WTC11 (cell line): ENCODE results near the gene SLIT1. TPM values are rescaled to one million over a fixed set of nuclear protein-coding genes. Genes with fewer than 3 reads are reported as not detected.

Source experiments
- ATAC-seq: fragments of 200-7000 bp; cut with Tn5 transposase; 2 replicates; pipeline ENCODE4 v1.10.0; 2021; ENCODE audit warnings: mild to moderate bottlenecking, moderate library complexity
- CTCF ChIA-PET: fragments of 300-600 bp; sonication (Branson Sonifier 250); formaldehyde crosslinking; loops from one replicate; lab custom pipeline; 2021; ENCODE audit warnings: antibody characterized with exemption; lab: Charles Lee
- POLR2A ChIA-PET: fragments of 350-600 bp; sonication (Branson Sonifier 250); formaldehyde crosslinking; loops from one replicate; lab custom pipeline; 2021; ENCODE audit warnings: antibody characterized with exemption; lab: Charles Lee
- DNase-seq: peaks from one replicate; pipeline ENCODE4 v3.0.0; 2021; ENCODE audit warnings: low spot score
- H3K27ac Mint-ChIP-seq: 2 replicates; pipeline ENCODE4 v1.8.0; 2021; ENCODE audit warnings: mixed read lengths
- H3K27me3 Mint-ChIP-seq: 2 replicates; pipeline ENCODE4 v1.8.0; 2021; ENCODE audit warnings: low read depth, mild to moderate bottlenecking, moderate library complexity, mixed read lengths
- H3K36me3 Mint-ChIP-seq: 2 replicates; pipeline ENCODE4 v1.8.0; 2021; ENCODE audit warnings: mixed read lengths
- H3K4me1 Mint-ChIP-seq: 2 replicates; pipeline ENCODE4 v1.8.0; 2022; ENCODE audit warnings: mixed read lengths
- H3K4me3 Mint-ChIP-seq: 2 replicates; pipeline ENCODE4 v1.8.0; 2021; ENCODE audit warnings: mild to moderate bottlenecking, moderate library complexity, mixed read lengths
- H3K9me3 Mint-ChIP-seq: 2 replicates; pipeline ENCODE4 v1.8.0; 2021; ENCODE audit warnings: mixed read lengths
- AFF4 ChIP-seq: sonication (generic); formaldehyde crosslinking; IDR thresholded peaks from 2 replicates; pipeline ENCODE4 v1.8.1; 2023; ENCODE audit warnings: mild to moderate bottlenecking, missing genetic modification reagents, borderline replicate concordance
- ATF3 ChIP-seq: sonication (generic); formaldehyde crosslinking; conservative IDR thresholded peaks from 2 replicates; pipeline ENCODE4 v1.8.1; 2022; ENCODE audit warnings: mild to moderate bottlenecking, missing genetic modification reagents
- CDX4 ChIP-seq: fragments of 250-450 bp; sonication (Bioruptor Pico); IDR thresholded peaks from 2 replicates; pipeline ENCODE4 v1.9.0; 2021; ENCODE audit warnings: moderate library complexity, mild to moderate bottlenecking, inconsistent platforms, borderline replicate concordance
- CTCF ChIP-seq: fragments of 200-600 bp; IDR thresholded peaks from 2 replicates; pipeline ENCODE4 v1.8.0; 2022; ENCODE audit warnings: antibody characterized with exemption
- ESRRA ChIP-seq: sonication (generic); formaldehyde crosslinking; IDR thresholded peaks from 2 replicates; pipeline ENCODE4 v1.8.1; 2022; ENCODE audit warnings: mild to moderate bottlenecking, missing genetic modification reagents, borderline replicate concordance
- FOXJ3 ChIP-seq: sonication (generic); formaldehyde crosslinking; IDR thresholded peaks from 2 replicates; pipeline ENCODE4 v1.9.0; 2021; ENCODE audit warnings: missing genetic modification reagents, mild to moderate bottlenecking, borderline replicate concordance
- JUN ChIP-seq: sonication (generic); formaldehyde crosslinking; IDR thresholded peaks from 2 replicates; pipeline ENCODE4 v1.8.0; 2023; ENCODE audit warnings: mild to moderate bottlenecking, missing genetic modification reagents
- KAT7 ChIP-seq: sonication (generic); formaldehyde crosslinking; IDR thresholded peaks from 2 replicates; pipeline ENCODE4 v1.8.1; 2023; ENCODE audit warnings: missing genetic modification reagents, mild to moderate bottlenecking, borderline replicate concordance
- NFYB ChIP-seq: sonication (generic); formaldehyde crosslinking; conservative IDR thresholded peaks from 2 replicates; pipeline ENCODE4 v1.8.0; 2022; ENCODE audit warnings: low read depth, missing genetic modification reagents
- PRRX2 ChIP-seq: fragments of 250-450 bp; sonication (Bioruptor Pico); IDR thresholded peaks from 2 replicates; pipeline ENCODE4 v1.8.0; 2021; ENCODE audit warnings: mild to moderate bottlenecking
- RORB ChIP-seq: fragments of 250-450 bp; sonication (Bioruptor Pico); IDR thresholded peaks from 2 replicates; pipeline ENCODE4 v1.9.0; 2021; ENCODE audit warnings: mild to moderate bottlenecking
- SMAD3 ChIP-seq: sonication (generic); formaldehyde crosslinking; IDR thresholded peaks from 2 replicates; pipeline ENCODE4 v1.8.0; 2022; ENCODE audit warnings: missing genetic modification reagents, mild to moderate bottlenecking, borderline replicate concordance
- SMAD4 ChIP-seq: sonication (generic); formaldehyde crosslinking; IDR thresholded peaks from 2 replicates; pipeline ENCODE4 v1.8.0; 2022; ENCODE audit warnings: mild to moderate bottlenecking, missing genetic modification reagents
- TCF7 ChIP-seq: sonication (generic); formaldehyde crosslinking; IDR thresholded peaks from 2 replicates; pipeline ENCODE4 v1.8.0; 2022; ENCODE audit warnings: mild to moderate bottlenecking, low read depth, missing genetic modification reagents, moderate library complexity
- TEAD4 ChIP-seq: sonication (generic); formaldehyde crosslinking; IDR thresholded peaks from 2 replicates; pipeline ENCODE4 v1.8.0; 2022; ENCODE audit warnings: mild to moderate bottlenecking, missing genetic modification reagents
- ZBTB43 ChIP-seq: sonication (generic); formaldehyde crosslinking; IDR thresholded peaks from 2 replicates; pipeline ENCODE4 v1.8.1; 2023; ENCODE audit warnings: mild to moderate bottlenecking, missing genetic modification reagents
- ZNF396 ChIP-seq: fragments of 250-450 bp; sonication (Bioruptor Pico); IDR thresholded peaks from 2 replicates; pipeline ENCODE4 v1.8.0; 2021; ENCODE audit warnings: mild to moderate bottlenecking, moderate library complexity, borderline replicate concordance
- ZNF512 ChIP-seq: sonication (generic); formaldehyde crosslinking; IDR thresholded peaks from 2 replicates; pipeline ENCODE4 v1.8.1; 2022; ENCODE audit warnings: missing genetic modification reagents, borderline replicate concordance
- ZNF532 ChIP-seq: fragments of 250-450 bp; sonication (Bioruptor Pico); IDR thresholded peaks from 2 replicates; pipeline ENCODE4 v1.9.0; 2021; ENCODE audit warnings: mild to moderate bottlenecking, borderline replicate concordance
- total RNA-seq: library from RNA; stranded (reverse); gene quantifications from 3 replicates; pipeline ENCODE4 v1.2.3, GENCODE V29; 2021

Gene SLIT1
- total RNA-seq, 1 experiment from 2014 or later, result 1.6 TPM

GRCh38 chr10:97043563-97043855 lies 142.2 kb downstream of the SLIT1 start:
- ChIA-PET POLR2A (no interaction called here), CTCF (interaction anchor here (1.1 to 1.8 kb wide), 2 partner anchors 18 to 167 kb away, joined by 6 to 10 read pairs; no protein-coding TSS in a partner anchor)
- DNase-seq (no peak), ATAC-seq (no peak)
- no peaks in the 10 kb centered on the region for H3K36me3 Mint-ChIP-seq
- H3K4me3 Mint-ChIP-seq, result no peak overlapping the region
- H3K27ac Mint-ChIP-seq, result no peak overlapping the region
- H3K9me3 Mint-ChIP-seq, result no peaks in the 10 kb centered on the region
- no peaks in the 10 kb centered on the region; the same call in none of the 2 replicates for H3K27me3 Mint-ChIP-seq
- H3K4me1 Mint-ChIP-seq, result peaks cover 7% of the 10 kb centered on the region
- TF ChIP-seq RORB (no peak), FOXJ3 (CRISPR knock-in tag) (no peak), CDX4 (no peak), ESRRA (no peak), ZBTB43 (CRISPR knock-in tag) (no peak), SMAD3 (CRISPR knock-in tag) (no peak), CTCF (no peak), ZNF512 (CRISPR knock-in tag) (no peak), TEAD4 (CRISPR knock-in tag) (no peak), ZNF532 (CRISPR knock-in tag) (no peak), AFF4 (CRISPR knock-in tag) (no peak), ATF3 (no peak), PRRX2 (no peak), KAT7 (CRISPR knock-in tag) (no peak), JUN (CRISPR knock-in tag) (no peak), TCF7 (no peak), NFYB (CRISPR knock-in tag) (no peak), ZNF396 (CRISPR knock-in tag) (no peak), SMAD4 (CRISPR knock-in tag) (no peak)
